HG02885 (cell line): ENCODE results near the gene CD40.

Experiments
- ATAC-seq: cut with Tn5 transposase; IDR thresholded peaks from one replicate; pipeline ENCODE4 v1.9.1; 2021; ENCODE audit warnings: mild to moderate bottlenecking; ENCODE audit not compliant: unreplicated experiment, poor library complexity

CD40 gene

DNA sequence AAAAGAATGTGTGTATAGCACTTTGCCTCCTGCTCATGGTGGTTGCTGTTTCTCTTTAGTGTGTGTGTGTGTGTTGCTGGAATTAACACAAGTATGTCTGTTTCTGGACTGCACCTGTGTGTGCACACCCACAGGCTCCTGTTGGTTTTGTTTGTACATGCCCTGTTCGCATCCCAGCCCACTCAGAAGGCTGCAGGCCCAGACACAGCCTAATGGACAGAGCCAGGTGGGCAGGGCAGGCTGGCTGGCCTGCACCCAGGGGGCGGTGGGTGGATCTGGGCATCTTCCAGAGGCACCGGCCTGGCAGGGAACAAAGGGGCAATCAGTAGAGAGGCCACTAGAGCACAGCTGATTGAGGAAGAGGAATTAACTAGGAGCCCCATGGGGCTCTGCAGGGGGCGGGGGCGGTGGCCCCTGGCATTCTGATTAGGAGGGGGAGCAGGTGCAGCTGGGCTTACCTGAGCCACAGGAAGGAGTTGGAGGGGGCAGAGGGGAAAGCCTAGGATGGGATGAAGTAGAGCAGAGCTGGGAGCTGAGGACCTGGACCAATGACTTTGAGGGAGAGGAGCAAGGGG is 21.9 kb downstream of the CD40 start:
- no peak for ATAC-seq

- ATAC-seq = no peak
Measured at GRCh38 chr20:46142124-46142523, 24.0 kb downstream of the CD40 start.

DNA sequence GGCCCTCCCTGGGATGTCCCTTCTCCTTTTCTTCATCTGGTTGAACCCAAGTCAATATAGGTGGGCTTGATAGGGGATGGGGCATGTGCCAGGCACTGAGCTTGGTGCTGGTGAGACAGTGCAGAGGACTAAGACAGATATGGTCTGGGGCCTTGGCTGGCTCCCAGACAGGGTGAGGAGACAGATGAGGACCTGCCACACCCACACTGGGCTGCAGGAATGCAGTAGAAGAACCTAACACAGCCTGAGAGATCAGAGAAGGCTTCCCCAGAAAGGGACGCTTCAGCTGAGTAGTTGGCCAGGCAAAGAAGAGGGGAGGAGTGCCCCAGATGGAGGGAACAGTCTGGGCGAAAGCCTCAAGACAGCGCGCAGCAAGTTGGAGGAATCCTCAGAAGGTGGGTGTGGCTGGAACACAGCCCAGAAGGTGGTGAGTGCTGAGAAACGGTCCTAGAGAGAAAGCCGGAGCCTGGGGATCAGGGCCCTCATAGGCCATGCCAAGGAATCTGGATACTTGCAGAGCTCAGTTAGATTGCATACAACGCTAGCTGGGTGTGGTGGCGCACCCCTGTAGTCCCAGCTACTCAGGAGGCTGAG is 26.4 kb downstream of the CD40 start:
- no peak for ATAC-seq

DNA sequence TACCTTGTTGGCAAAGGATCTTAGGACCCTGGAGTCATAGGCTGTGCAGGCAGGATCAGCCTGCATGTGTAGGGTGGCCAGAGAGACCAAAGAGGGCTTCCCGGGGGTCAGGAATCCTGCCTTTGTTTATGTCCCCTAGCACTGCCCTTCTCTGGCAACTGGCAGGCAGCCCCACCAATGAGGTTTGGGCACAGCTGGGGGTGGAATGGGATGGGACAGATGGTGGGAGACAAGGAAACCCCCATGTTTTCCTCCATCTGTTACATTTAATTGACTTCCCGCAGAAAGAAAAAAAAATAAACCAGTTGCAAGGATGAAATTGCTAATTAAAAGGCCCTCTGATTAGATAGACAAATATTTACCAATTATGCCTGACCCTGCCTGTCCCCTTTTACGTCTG is 27.6 kb downstream of the CD40 start:
- no peak for ATAC-seq

DNA sequence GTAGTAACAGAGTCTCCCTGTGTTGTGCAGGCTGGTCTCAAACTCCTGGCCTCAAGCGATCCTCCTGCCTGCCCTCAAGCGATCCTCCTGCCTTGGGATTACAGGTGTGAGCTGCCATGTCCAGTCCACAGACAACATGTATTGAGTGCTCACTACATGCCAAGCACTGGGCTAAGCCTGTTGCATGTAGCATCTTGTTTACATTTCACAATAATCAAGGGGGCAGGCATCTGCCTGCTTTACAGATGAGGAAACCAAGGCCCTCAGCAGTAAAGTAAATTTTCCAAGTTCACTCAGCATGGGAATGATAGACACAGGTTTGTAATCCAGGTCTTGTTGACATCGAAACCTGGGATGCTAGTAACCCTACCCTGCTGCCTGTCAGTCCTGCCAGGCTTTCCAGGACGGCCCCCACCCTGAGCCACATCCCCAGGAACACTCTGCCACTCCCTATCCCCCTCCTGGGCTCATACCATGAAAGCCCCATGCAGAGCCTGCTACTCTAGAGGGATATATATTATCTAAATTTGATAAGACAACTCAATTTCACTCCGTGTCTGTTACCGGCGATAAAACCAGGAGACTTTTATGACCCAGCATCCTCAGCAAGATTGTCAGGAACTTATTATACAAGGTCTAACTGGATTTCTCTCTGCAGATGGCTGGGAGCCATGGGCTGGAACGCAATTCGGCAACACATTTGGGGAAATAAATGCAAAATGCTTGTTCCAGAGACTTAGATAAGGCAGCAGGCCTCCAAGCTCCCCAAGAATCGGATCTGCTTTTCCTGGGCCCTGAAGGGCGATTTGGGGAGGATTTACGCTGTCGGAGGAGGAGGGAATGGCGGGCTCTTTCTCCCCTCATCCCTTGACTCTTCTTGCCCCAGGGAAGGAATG is 30.4 kb downstream of the CD40 start:
- no peak for ATAC-seq

DNA sequence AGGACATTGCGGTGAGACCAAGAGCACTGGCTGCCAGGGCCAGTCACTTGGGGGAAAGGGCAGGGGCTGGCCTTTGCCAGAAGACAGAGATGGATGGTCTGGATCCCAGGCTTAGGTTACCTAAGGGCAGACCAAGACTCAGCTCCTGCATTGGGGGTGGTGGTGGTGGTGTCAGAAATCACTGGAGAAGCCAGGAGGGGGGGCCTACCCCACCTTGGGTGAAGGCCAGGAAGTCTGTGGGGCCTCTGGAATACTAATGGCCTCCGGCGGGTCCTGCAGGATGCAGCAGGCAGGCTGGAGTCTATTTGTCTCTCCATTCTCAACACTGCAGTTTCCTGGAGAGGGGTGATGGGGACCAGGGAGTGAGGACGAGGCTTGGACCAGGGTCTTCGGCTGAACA is 32.8 kb downstream of the CD40 start:
- ATAC-seq = no peak

GRCh38 chr20:46151936-46152335 is 33.8 kb downstream of the CD40 start:
- ATAC-seq = no peak

DNA sequence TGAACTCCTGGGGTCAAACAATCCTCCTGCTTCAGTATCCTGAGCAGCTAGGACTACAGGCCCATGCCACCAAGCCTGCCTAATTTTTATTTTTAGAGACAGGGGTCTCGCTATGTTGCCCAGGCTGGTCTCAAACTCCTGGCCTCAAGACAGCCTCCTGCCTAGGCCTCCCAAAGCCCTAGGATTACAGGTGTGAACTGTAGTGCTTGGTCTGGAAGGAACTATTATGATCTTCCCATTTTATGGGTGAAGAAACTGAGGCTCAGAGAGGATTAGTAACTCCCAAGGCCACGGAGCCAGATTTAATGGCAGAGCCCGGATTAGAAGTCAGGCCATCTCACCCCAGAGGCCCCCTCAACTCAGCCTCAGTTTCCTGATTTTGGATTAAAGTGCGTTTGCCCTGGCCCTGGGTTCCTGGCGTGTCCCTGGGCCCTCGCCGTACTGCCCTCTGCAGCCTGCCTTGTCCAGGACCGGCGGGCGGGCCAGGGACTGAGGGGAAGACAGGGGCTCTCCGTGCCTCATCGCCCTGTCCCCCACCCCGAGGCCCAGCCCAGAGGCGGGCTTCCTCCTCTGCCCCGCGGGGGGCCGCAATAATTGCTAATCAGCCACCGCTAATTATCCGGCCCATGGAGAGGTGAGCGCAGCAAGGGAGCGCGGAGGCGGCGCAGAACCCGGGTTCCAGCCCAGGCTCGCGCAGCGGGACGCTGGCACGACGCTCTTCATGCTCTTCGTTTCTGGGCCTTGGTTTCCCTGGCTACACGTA is 34.9 kb downstream of the CD40 start:
- ATAC-seq = no peak

GRCh38 chr20:46154305-46154704 is 36.2 kb downstream of the CD40 start:
- no peak for ATAC-seq

DNA sequence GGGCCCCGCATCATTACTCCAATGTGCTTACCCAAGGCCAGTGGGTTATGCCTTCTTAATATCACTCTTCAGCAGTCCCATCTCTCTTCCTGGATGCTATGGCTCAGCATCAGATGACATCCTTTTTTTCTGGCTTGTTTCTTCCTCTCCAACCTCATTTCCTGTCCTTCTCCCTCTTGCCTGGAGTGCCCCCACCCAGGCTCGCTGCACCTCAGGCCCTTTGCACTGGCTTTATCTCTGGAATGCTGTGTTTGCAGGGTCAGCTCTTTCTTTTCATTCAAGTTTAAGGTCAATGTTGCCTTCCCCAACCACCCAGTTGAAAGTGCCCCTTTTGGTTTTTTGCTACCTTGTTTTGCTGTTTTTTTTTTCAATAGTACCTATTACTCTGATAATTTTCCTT is 36.7 kb downstream of the CD40 start:
- no peak for ATAC-seq

- ATAC-seq = no peak
Measured at GRCh38 chr20:46156065-46156464, 38.0 kb downstream of the CD40 start.

GRCh38 chr20:46157076-46157592 is 39.0 kb downstream of the CD40 start:
- ATAC-seq = no peak

DNA sequence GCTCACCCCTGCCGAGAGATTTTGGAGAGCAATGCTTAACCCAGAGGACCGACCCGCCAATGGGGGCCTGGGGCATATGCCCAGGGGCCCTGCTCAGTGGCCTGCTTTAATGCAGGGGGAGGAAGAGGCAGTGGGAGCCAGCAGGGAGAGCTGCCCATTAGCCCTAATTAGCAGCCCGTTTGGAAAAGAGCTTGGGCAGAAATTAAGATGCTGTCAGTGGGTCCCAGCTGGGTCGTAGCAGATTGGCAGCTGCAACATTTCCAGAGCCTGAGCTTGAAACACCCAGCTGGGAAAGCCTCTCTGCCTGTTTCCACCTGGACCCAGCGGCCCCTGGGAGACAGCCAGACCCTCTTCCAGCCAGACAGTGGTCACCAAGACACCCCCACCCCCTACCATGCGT is 39.5 kb downstream of the CD40 start:
- ATAC-seq = no peak

DNA sequence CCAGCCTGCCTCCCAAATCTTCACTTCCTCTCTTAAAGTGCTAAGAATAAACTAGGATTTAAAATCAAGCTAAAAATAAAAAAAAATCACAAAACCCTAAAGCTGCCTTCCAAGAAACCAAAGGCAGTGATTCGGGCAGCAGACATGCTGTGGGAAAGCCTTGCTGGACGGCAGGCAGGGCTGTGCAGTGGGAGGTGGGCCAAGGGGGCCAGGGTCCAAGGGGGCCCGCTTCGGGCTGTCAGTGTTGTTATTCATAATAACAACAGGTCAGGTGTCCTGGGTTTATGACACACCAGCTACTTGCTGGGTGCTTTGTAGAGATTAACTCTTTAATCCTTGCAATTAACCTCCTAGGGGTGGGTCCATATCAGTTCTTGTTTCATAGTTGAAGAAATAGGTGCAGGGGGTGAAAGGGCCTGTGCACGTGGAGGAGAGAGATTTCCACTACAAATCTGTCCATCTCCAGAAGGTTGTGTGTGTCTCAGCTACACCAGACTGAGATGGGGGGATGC is 40.4 kb downstream of the CD40 start:
- ATAC-seq = no peak

DNA sequence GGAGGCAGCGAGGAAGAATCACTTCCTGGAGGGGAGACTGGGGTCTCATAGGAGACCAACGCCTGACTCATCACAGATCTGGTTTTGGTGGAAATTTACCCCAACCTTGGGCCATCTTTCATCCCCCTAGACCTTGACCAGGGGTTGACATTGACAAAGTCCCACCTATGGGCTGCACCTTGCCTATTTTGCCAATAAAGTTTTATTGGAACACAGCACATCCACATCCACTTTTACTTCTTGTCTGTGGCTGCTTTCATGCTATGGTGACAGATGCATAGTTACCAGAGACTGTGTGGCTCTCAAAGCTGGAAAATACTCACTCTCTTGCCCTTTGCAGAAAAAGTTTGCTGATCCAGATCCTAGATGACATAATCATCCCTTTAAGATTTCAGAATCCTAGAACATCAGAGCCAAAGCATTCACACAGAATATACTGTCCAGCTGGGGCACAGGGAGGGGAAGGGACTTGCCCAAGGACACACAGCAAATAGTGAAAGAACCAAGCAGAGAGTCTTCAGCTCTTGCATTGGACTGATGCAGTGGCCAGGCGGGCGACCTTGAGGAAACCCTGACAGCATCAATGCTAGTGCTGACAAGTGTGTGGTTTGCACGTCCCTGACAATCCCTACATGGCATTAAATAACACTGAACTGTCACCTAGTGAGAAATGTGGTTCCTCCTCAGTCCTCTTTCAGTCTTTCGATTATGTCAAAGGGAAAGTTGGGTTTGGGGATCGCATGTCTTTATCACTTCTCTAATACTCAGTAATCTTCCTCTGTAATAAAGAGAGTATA is 41.2 kb downstream of the CD40 start:
- ATAC-seq = no peak

DNA sequence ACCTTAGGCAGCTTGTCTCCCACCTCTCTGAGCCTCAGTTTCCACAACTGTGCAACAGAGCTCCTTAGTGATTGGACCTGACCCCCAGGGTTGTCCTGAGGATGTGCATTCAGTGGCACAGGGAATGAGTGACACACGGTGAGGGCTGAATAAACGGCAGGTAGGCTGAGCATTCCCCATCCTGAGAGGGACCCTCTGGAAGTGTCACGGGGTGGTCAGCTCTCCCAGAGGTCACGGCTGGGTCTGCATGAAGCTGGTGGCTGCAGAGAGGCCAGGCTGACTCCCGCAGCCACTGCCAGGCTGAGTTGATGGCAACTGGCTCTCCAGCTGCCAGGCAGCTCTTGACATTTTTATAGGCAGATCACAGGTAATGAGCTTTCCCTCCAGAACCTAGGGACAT is 42.5 kb downstream of the CD40 start:
- ATAC-seq = no peak

GRCh38 chr20:46161921-46162320 is 43.8 kb downstream of the CD40 start:
- ATAC-seq = no peak

- ATAC-seq = no peak
Measured at GRCh38 chr20:46164254-46164653, 46.1 kb downstream of the CD40 start.

DNA sequence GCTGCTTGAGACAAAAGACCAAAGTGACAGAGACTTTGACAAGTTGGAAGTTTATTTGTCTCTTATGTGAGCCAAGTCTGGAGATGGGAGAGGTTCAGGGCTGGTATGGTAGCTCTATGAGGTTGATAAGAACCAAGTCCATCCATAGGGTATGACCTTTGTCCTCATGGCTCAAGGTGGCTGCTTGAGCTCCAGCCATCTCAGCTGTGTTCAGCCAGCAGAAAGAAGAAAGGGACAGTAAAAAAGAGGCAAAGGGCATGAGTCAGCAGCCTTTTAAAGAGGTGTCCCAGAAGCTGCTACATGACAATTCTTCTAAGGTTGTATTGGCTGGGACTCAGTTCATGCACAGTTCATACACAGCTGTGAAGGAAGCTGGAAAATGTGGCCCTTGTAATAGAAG is 49.0 kb downstream of the CD40 start:
- no peak for ATAC-seq

GRCh38 chr20:46168438-46168837 is 50.3 kb downstream of the CD40 start:
- no peak for ATAC-seq
